Memory B cell (primary cell): ENCODE measurements around the gene TSSC4.
A peak's percentile ranks its signal among the peaks of the same experiment; 100 is the strongest.

ENCODE experiments used
- ATAC-seq: fragments of 150-1000 bp; cut with Tn5 transposase; 2 replicates; pipeline ENCODE4 v1.10.0; 2021; ENCODE audit warnings: low read depth, mild to moderate bottlenecking, moderate library complexity
- DNase-seq, 2 donors: peaks; one replicate each; pipeline ENCODE4 v3.0.0; 2022; ENCODE audit warnings: low spot score in 2 of 2
- H3K27ac Mint-ChIP-seq: one replicate; pipeline ENCODE4 v1.8.0; 2022; ENCODE audit warnings: mild to moderate bottlenecking, moderate library complexity, mixed read lengths
- H3K27me3 Mint-ChIP-seq: one replicate; pipeline ENCODE4 v1.8.0; 2022; ENCODE audit warnings: mixed read lengths
- H3K36me3 Mint-ChIP-seq: one replicate; pipeline ENCODE4 v1.8.0; 2022; ENCODE audit warnings: mild to moderate bottlenecking, mixed read lengths
- H3K4me1 Mint-ChIP-seq: one replicate; pipeline ENCODE4 v1.8.0; 2022; ENCODE audit warnings: mixed read lengths
- H3K4me3 Mint-ChIP-seq: one replicate; pipeline ENCODE4 v1.8.0; 2022; ENCODE audit warnings: mild to moderate bottlenecking, moderate library complexity, mixed read lengths
- H3K9me3 Mint-ChIP-seq: one replicate; pipeline ENCODE4 v1.8.0; 2022; ENCODE audit warnings: mixed read lengths

The TSSC4 gene

DNA sequence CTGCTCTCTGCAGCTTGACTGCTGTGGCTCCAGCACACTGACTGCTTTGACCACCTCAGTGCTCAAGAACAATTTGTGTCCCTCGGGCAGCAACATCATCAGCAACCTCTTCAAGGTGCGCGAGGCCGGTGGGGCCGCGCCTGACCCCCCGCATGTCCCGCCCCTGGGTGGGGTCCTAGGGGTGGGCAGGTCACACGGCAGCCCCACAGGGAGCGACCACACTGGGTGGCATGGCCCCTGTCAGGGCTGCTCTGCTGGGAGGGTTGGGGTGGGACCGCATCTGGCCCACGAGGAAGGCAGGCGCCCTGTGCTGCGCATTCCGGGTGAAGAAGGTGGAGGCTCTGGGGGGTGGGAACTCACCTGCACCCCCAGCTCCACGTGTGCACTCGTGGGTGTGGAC lies 4.7 kb upstream of the TSSC4 start:
- Mint-ChIP-seq H3K4me3 (no peak overlapping the region), H3K4me1 (peaks cover 38% of the 10 kb centered on the region)

DNA sequence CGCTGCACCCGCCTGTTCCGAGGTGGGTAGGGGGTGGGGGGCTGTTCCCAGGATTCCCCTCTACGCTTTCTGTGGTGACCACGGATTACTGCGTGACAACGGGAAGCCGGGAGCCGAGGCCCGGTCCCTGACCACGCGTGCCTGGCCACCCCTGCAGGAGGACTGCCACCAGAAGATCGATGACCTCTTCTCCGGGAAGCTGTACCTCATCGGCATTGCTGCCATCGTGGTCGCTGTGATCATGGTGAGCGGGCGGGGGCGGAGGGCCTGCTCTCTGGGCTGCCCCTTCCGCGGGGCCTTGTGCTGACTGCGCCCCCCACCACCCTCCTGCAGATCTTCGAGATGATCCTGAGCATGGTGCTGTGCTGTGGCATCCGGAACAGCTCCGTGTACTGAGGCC lies 4.1 kb upstream of the TSSC4 start:
- Mint-ChIP-seq H3K27ac (no peak overlapping the region), H3K9me3 (no peaks in the 10 kb centered on the region)
- no peak for DNase-seq

More for the DNA sequence above, 4.7 kb upstream of the TSSC4 start:
- Mint-ChIP-seq H3K9me3 (no peaks in the 10 kb centered on the region), H3K36me3 (peaks cover 7% of the 10 kb centered on the region), H3K27ac (no peak overlapping the region), H3K27me3 (no peaks in the 10 kb centered on the region)
- DNase-seq (no peak), ATAC-seq (no peak)

DNA sequence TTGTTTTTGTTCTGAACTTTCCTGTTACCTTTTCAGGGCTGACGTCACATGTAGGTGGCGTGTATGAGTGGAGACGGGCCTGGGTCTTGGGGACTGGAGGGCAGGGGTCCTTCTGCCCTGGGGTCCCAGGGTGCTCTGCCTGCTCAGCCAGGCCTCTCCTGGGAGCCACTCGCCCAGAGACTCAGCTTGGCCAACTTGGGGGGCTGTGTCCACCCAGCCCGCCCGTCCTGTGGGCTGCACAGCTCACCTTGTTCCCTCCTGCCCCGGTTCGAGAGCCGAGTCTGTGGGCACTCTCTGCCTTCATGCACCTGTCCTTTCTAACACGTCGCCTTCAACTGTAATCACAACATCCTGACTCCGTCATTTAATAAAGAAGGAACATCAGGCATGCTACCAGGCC lies 3.5 kb upstream of the TSSC4 start:
- no peak overlapping the region for H3K4me3 Mint-ChIP-seq

More for the DNA sequence above, 4.1 kb upstream of the TSSC4 start:
- no peak for ATAC-seq
- Mint-ChIP-seq H3K4me1 (peaks cover 40% of the 10 kb centered on the region), H3K36me3 (peaks cover 7% of the 10 kb centered on the region), H3K4me3 (no peak overlapping the region), H3K27me3 (no peaks in the 10 kb centered on the region)

DNA sequence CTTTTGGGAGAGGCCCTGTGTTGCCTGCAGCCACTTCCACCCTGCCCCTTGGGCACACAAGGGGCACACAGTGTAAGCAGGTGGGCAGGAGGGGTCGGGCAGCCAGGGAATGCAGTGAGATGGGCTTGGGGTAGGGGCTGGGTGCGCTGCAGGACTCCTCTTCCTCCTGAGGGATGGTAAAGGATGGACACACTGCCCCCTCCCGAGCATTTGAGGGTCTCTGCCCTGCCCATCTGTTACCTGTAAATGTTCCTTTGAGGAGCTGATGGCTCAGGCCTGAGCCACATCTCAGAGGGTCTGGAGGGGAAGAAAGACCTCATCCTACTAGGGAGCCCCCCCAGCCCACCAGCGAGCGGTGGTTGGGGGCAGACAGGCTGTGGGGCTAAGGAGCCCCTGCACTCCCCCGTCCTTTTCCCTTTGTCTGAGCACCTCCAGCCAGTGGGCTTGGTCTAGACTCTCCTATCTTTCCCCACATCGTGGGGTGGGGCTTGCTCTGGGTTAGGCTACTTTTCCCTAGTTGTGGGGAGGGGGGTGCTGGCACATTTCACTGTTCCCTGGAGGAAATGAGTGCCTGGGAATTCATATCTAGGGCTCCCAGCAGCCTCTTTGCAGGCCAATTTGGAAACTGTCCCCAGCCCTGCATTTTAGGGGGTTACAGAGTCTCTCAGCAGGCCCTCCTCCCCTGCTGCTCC lies 1.7 kb upstream of the TSSC4 start:
- peaks cover 7% of the 10 kb centered on the region for H3K36me3 Mint-ChIP-seq
- peak overlapping the region; percentile 92 for H3K4me3 Mint-ChIP-seq
- peaks cover 25% of the 10 kb centered on the region for H3K4me1 Mint-ChIP-seq
- ATAC-seq (no peak), DNase-seq (no peak)
- peak overlapping the region; percentile 88 for H3K27ac Mint-ChIP-seq
- no peaks in the 10 kb centered on the region for H3K27me3 Mint-ChIP-seq
- no peaks in the 10 kb centered on the region for H3K9me3 Mint-ChIP-seq

More for the DNA sequence above, 3.5 kb upstream of the TSSC4 start:
- peaks cover 38% of the 10 kb centered on the region for H3K4me1 Mint-ChIP-seq
- H3K36me3 Mint-ChIP-seq = peaks cover 5% of the 10 kb centered on the region
- no peaks in the 10 kb centered on the region for H3K27me3 Mint-ChIP-seq
- ATAC-seq (no peak), DNase-seq (no peak)
- H3K27ac Mint-ChIP-seq = peak overlapping the region; percentile 81
- H3K9me3 Mint-ChIP-seq = no peaks in the 10 kb centered on the region

DNA sequence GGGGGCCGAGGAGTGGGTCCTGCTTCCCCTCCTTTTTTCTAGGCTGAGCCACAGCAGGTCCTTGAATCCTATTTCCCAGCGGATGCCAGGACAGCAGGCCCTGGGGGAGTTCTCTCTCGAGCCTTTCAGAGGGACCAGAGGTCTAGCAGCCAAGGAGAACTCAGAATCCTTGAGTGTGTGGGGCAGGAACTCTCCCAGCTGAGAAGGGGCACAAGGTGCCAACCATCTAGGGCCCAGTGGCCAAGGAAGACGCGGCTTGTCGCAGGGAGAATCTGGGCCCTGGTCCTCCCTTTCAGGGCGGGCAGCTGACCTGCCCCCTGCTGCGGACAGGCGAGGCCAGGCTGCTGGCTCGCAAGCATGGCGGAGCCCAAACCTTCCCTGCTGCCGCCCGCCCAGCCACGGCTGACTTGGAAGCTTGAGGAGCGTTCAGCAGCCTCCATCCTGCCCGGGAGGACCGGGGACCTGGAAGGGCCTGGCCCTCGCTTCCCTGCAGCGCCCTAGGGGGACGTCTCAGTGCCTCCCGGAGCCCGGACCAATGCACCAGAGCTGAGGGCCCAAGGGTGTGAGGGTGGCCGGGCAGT lies 972 bp upstream of the TSSC4 start:
- peaks cover 19% of the 10 kb centered on the region for H3K4me1 Mint-ChIP-seq
- ATAC-seq = no peak
- H3K36me3 Mint-ChIP-seq = peaks cover 10% of the 10 kb centered on the region
- DNase-seq = peak in 1 of 2 donors; percentile 55
- H3K9me3 Mint-ChIP-seq = no peaks in the 10 kb centered on the region
- peak overlapping the region; percentile 92 for H3K4me3 Mint-ChIP-seq
- H3K27ac Mint-ChIP-seq = peak overlapping the region; percentile 88
- H3K27me3 Mint-ChIP-seq = no peaks in the 10 kb centered on the region

DNA sequence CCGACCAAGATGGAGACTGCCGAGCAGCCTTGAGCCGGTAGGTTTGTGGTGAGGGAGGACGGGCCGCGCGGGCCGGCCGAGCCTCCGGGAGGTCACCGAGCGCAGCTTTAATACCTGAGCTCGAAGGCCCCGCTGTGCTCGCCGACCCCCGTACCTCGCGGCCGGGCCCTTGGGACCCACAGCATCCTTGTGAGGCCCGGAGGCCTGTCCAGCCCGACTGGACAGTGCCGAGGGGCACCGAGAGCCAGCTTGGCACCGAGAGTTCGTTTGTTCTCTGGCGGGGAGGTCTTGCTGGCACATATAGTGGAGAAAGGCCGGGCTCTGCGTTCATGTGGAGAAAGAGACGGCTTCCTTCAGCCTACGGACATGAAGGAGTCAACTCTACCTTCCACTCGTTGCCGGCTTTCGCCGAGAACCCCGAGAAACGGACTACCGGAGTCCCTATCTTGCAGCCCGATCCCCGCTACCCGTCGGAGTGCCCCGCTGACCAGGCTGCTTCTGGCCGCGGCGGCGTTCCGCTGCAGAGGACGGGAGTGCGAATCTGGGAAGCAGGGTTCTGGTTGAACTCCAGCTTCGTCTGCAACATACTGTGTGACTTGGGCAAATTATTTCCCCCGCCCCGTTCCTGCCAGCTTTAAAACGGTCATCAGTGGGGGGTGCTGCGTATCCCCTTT lies 349 bp downstream of the TSSC4 start:
- H3K9me3 Mint-ChIP-seq = no peaks in the 10 kb centered on the region
- H3K27ac Mint-ChIP-seq = peak overlapping the region; percentile 88
- peaks cover 15% of the 10 kb centered on the region for H3K4me1 Mint-ChIP-seq
- H3K4me3 Mint-ChIP-seq = peak overlapping the region; percentile 92
- H3K36me3 Mint-ChIP-seq = peaks cover 10% of the 10 kb centered on the region
- ATAC-seq (no peak), DNase-seq (peak in 1 of 2 donors; percentile 48)
- H3K27me3 Mint-ChIP-seq = no peaks in the 10 kb centered on the region

DNA sequence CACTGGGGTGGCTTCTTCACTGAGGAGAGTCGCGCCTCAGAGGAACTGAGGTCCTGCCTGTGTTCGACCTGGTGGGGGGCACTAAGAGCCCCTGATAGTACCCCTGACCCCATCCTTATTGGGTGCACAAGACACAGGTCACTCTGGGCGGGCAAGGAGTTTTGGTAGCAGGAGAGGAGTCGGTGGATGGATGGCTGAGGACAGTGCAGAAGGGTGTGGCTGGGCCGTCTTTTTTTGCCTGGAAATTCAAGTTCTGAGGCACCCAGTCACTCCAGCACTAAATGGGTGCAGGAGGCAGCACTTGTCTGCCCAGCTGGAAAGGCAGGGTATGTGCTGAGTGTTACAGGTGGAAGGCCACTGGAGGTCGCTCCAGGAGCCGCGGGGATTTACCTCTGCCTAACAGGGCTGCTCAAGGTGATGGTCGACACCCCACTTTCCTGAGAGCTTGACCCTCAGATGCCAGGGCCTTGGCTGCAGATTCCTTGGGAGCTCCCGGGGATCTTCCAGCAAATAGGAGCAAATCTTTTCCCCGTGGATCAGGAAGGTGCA lies 960 bp downstream of the TSSC4 start:
- Mint-ChIP-seq H3K9me3 (no peaks in the 10 kb centered on the region), H3K27me3 (no peaks in the 10 kb centered on the region), H3K36me3 (peaks cover 10% of the 10 kb centered on the region), H3K27ac (peak overlapping the region; percentile 32), H3K4me1 (peaks cover 15% of the 10 kb centered on the region), H3K4me3 (peak overlapping the region; percentile 92)
- ATAC-seq (no peak), DNase-seq (no peak)

DNA sequence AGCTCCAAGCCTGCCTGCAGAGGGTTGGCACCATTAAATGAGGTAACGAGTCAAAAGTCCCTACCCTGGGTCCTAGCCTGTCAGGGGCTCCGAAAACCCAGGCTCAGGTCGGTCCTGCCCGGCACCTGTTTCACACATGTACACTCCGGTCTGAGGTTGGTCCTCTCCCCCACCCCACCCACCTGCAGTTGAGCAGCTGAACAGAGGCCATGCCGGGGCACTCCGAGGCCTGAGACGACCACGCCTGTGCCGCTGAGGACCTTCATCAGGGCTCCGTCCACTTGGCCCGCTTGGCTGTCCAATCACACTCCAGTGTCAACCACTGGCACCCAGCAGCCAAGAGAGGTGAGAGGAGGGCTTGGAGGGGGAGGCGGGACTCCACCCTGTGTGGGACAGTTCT lies 1.6 kb downstream of the TSSC4 start:
- Mint-ChIP-seq H3K27ac (no peak overlapping the region), H3K4me3 (peak overlapping the region; percentile 92)
- no peak for ATAC-seq

DNA sequence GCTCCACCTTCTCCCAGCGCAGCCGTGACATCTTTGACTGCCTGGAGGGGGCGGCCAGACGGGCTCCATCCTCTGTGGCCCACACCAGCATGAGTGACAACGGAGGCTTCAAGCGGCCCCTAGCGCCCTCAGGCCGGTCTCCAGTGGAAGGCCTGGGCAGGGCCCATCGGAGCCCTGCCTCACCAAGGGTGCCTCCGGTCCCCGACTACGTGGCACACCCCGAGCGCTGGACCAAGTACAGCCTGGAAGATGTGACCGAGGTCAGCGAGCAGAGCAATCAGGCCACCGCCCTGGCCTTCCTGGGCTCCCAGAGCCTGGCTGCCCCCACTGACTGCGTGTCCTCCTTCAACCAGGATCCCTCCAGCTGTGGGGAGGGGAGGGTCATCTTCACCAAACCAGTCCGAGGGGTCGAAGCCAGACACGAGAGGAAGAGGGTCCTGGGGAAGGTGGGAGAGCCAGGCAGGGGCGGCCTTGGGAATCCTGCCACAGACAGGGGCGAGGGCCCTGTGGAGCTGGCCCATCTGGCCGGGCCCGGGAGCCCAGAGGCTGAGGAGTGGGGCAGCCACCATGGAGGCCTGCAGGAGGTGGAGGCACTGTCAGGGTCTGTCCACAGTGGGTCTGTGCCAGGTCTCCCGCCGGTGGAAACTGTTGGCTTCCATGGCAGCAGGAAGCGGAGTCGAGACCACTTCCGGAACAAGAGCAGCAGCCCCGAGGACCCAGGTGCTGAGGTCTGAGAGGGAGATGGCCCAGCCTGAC lies 2.5 kb downstream of the TSSC4 start:
- ATAC-seq (no peak), DNase-seq (no peak)
- H3K27ac Mint-ChIP-seq = no peak overlapping the region
- peaks cover 11% of the 10 kb centered on the region for H3K4me1 Mint-ChIP-seq
- peaks cover 5% of the 10 kb centered on the region for H3K36me3 Mint-ChIP-seq
- no peaks in the 10 kb centered on the region for H3K9me3 Mint-ChIP-seq
- no peaks in the 10 kb centered on the region for H3K27me3 Mint-ChIP-seq
- peak overlapping the region; percentile 21 for H3K4me3 Mint-ChIP-seq

More for the DNA sequence above, 1.6 kb downstream of the TSSC4 start:
- no peak for DNase-seq
- Mint-ChIP-seq H3K27me3 (no peaks in the 10 kb centered on the region), H3K36me3 (peaks cover 6% of the 10 kb centered on the region), H3K9me3 (no peaks in the 10 kb centered on the region), H3K4me1 (peaks cover 12% of the 10 kb centered on the region)

DNA sequence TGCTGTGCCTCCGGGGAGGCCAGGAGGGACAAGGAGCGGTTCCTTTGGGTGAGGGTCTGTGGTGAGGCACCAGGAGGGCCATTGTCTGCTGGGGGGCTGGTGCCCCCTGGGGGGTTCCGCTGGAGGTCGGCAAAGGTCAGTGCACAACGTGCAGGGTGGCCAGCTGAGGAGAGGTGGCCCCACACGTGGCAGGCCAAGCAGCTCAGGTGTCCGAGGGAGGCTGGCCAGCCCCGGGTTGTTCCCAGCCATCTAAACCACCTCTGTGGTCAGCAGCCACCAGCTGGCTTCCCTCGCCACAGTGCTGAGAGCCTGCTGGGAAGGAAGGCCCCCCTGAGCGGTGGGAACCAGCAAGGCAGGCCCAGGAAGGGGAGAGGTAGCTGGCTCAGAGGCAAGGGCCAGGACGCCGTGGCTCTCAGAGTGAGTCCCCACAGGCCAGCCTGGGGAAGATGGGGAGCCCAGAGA lies 4.2 kb downstream of the TSSC4 start:
- no peak for DNase-seq
- Mint-ChIP-seq H3K9me3 (no peaks in the 10 kb centered on the region), H3K27me3 (no peaks in the 10 kb centered on the region), H3K4me3 (no peak overlapping the region), H3K27ac (no peak overlapping the region), H3K4me1 (peaks cover 5% of the 10 kb centered on the region), H3K36me3 (peaks cover 5% of the 10 kb centered on the region)
- no peak for ATAC-seq

DNA sequence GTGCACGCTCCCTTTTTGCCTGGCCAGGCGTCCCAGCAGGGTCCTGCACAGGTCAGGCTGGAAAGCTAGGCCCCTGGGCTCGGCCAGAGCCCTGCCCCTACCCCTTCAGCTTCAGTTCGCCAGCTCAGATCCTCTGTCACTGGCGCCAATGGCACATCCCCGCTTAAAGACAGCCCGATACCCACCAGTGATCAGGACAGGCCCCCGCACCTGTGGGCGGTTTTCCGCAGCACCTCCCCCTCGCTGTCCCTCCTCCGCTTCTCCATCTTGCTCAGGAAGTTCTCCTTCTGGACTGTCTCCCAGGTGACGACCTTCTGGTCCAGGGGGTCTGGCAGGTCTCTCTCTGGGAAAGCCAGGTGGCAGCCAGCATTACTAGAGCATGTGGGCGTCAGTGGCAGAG lies 5.9 kb downstream of the TSSC4 start:
- peaks cover 5% of the 10 kb centered on the region for H3K36me3 Mint-ChIP-seq
- H3K27me3 Mint-ChIP-seq = peaks cover 2% of the 10 kb centered on the region
- DNase-seq = no peak
- ATAC-seq = no peak
- H3K9me3 Mint-ChIP-seq = no peaks in the 10 kb centered on the region
- no peak overlapping the region for H3K4me3 Mint-ChIP-seq
- H3K4me1 Mint-ChIP-seq = peaks cover 3% of the 10 kb centered on the region
- H3K27ac Mint-ChIP-seq = no peak overlapping the region

DNA sequence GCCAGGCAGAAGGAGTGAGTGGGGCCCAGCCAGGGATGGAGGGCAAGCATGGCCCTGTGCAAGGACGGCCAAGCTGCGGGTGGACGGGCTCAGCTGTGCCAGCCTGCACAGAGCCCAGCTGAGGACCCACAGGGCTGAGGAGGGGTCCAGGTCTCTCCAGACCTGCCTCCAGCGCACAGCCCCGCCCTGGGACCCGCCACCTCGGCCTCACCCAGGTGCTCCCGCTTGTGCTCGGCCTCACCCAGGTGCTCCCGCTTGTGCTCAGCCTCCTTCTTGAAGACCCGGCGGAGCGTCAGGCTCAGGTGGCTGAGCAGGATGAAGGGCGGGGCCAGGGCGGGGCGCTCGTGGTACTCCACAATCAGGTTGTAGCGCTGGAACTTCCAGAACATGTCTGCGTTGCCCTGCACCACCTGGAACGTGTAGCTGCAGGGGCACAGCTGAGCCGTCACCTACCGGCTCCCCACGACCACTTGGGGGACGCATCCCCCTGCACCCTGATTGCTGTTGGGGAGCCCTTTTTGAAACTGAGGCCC lies 6.4 kb downstream of the TSSC4 start:
- Mint-ChIP-seq H3K27ac (no peak overlapping the region), H3K27me3 (peaks cover 2% of the 10 kb centered on the region), H3K4me3 (no peak overlapping the region), H3K4me1 (peaks cover 2% of the 10 kb centered on the region), H3K36me3 (peaks cover 5% of the 10 kb centered on the region), H3K9me3 (no peaks in the 10 kb centered on the region)
- ATAC-seq (no peak), DNase-seq (no peak)

DNA sequence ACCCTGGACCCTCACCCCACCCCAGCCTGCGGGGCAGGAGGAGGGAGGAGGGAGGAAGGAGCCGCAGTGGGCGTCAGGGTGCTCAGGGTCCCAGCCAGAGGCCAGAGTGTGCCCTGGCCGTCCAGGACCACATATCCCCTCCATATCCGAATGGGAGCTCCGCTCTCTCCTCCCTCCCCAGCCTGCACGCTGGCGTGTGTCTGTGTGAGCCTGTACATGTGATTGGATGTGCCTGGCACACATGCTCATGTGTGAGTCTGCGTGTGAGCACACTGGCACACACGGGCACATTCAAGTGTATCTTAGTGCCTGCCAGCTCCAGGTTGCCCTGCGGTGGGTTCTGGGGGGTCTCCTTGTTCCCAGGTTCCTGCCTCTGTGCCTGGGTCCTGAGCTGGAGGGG lies 8.1 kb downstream of the TSSC4 start:
- no peak overlapping the region for H3K4me3 Mint-ChIP-seq
- no peaks in the 10 kb centered on the region for H3K9me3 Mint-ChIP-seq
- ATAC-seq (no peak), DNase-seq (no peak)
- H3K36me3 Mint-ChIP-seq = peaks cover 2% of the 10 kb centered on the region
- H3K4me1 Mint-ChIP-seq = peaks cover 2% of the 10 kb centered on the region
- H3K27ac Mint-ChIP-seq = no peak overlapping the region
- peaks cover 2% of the 10 kb centered on the region for H3K27me3 Mint-ChIP-seq
